Stimulated activated CD8-positive, alpha-beta memory T cell treated with anti-CD3 and anti-CD28 coated beads, Interleukin-12 subunit alpha, Interleukin-12 subunit beta, amount 100 ng/mL, for 1 hour (primary cell): ENCODE data around the gene KCNB1.
"Not testable (repeated sequence)": the region's sequence is repeated elsewhere in the genome, so short reads cannot be mapped to it uniquely, and the experiment has no call there.

Experiments
- DNase-seq: peaks from one replicate; pipeline ENCODE4 v3.0.0-alpha.2; 2020; ENCODE audit warnings: low read depth

KCNB1 gene

GRCh38 chr20:49435639-49436038, 46.8 kb downstream of the KCNB1 start:
- DNase-seq = no peak

GRCh38 chr20:49433333-49433732, 49.1 kb downstream of the KCNB1 start:
- no peak for DNase-seq

- DNase-seq = no peak
These were observed 49.9 kb downstream of the KCNB1 start for GRCh38 chr20:49432550-49432949.

- no peak for DNase-seq
These were observed 51.1 kb downstream of the KCNB1 start for GRCh38 chr20:49431329-49431728.

- no peak for DNase-seq
These were observed 52.1 kb downstream of the KCNB1 start for GRCh38 chr20:49430320-49430719.

- DNase-seq = no peak
These were observed 54.5 kb downstream of the KCNB1 start for GRCh38 chr20:49427751-49428518.

- DNase-seq = no peak
These were observed 55.6 kb downstream of the KCNB1 start for GRCh38 chr20:49426873-49427272.

- no peak for DNase-seq
These were observed 56.1 kb downstream of the KCNB1 start for GRCh38 chr20:49426395-49426794.

- DNase-seq = no peak
These were observed 57.9 kb downstream of the KCNB1 start for GRCh38 chr20:49424536-49424935.

- DNase-seq = no peak
These were observed 60.3 kb downstream of the KCNB1 start for GRCh38 chr20:49422161-49422560.

GRCh38 chr20:49420811-49421295, 61.6 kb downstream of the KCNB1 start:
- no peak for DNase-seq

GRCh38 chr20:49420292-49420691, 62.2 kb downstream of the KCNB1 start:
- no peak for DNase-seq

- DNase-seq = no peak
These were observed 62.7 kb downstream of the KCNB1 start for GRCh38 chr20:49419785-49420184.

GRCh38 chr20:49418809-49419208, 63.7 kb downstream of the KCNB1 start:
- no peak for DNase-seq

GRCh38 chr20:49417843-49418555, 64.5 kb downstream of the KCNB1 start:
- DNase-seq = no peak

- DNase-seq = no peak
These were observed 66.8 kb downstream of the KCNB1 start for GRCh38 chr20:49415668-49416044.

- no peak for DNase-seq
These were observed 67.3 kb downstream of the KCNB1 start for GRCh38 chr20:49415005-49415667.

GRCh38 chr20:49413677-49414076, 68.8 kb downstream of the KCNB1 start:
- DNase-seq = no peak

- no peak for DNase-seq
These were observed 69.5 kb downstream of the KCNB1 start for GRCh38 chr20:49412953-49413352.

- no peak for DNase-seq
These were observed 70.2 kb downstream of the KCNB1 start for GRCh38 chr20:49412254-49412653.

GRCh38 chr20:49411221-49411925, 71.1 kb downstream of the KCNB1 start:
- DNase-seq = no peak

- DNase-seq = not testable (repeated sequence)
These were observed 72.4 kb downstream of the KCNB1 start for GRCh38 chr20:49409975-49410621.
